ENCODE measurements around the gene ALDH1L2. TPM values are rescaled to one million over a fixed set of nuclear protein-coding genes. Genes with fewer than 3 reads are reported as not detected.
A peak's percentile ranks its signal among the peaks of the same experiment; 100 is the strongest.

The ALDH1L2 gene
- 0.14 and 0.63 TPM in 2 replicates for total RNA-seq
- 0.12 and 2.3 TPM in 2 replicates for polyA plus RNA-seq

DNA sequence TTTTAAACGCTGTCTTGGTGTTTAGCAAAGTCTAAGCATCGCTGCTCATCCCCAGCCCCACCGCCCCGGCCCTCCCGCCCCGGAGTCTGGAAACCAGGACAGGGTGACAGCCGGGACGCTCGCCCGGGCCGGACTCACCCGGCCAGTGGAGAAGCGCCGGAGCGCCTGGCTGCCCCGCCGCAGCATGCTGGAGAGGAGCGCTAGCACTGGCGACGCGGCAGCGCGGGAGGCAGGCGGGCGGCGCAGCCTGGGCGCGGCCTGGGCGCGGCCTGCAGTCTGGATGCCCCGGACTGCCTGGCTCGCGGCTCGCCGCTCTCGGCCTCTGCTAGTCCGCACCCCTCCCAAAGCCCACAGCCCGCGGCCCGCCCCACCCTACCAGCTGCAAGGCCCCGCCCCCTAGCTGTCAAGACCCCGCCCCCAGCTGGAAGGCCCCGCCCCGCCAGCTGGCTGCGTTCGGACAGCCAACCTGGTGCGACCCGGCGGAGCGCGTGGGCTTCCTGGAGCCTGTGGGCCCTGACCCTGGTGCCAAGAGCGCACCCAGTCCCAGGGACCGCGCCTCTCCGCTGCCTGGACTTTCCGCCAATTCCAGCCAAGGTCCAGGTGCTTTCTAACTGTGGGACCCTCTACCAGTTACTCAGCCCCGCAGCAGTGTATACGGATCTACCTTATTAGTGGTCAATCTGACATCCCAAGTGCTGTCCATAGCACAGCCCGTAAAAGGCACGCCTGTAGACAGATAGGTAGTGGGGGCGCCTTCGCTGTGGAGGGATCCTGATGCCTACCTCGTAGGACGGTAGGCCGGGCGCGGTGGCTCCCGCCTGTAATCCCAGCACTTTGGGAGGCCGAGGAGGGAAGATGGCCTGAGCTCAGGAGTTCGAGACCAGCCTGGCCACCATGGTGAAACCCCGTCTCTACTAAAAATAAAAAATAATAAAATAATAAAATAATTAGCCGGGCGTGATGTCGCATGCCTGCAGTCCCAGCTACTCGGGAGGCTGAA, at the start of gene ALDH1L2:
ALDH1L2 (minus strand) TSS at position 208 of the 1,000 bp plus-strand sequence; CDS start at position 186, 22 bp downstream.
- H3K4me3 ChIP-seq = peak within 1 kb of the TSS; percentile 36
- H3K4me1 ChIP-seq (ENCODE audit: low read depth) = no peaks in the 10 kb centered on the region
- H3K27ac ChIP-seq = no peak within 1 kb of the TSS
- TF ChIP-seq, protein P1, sequence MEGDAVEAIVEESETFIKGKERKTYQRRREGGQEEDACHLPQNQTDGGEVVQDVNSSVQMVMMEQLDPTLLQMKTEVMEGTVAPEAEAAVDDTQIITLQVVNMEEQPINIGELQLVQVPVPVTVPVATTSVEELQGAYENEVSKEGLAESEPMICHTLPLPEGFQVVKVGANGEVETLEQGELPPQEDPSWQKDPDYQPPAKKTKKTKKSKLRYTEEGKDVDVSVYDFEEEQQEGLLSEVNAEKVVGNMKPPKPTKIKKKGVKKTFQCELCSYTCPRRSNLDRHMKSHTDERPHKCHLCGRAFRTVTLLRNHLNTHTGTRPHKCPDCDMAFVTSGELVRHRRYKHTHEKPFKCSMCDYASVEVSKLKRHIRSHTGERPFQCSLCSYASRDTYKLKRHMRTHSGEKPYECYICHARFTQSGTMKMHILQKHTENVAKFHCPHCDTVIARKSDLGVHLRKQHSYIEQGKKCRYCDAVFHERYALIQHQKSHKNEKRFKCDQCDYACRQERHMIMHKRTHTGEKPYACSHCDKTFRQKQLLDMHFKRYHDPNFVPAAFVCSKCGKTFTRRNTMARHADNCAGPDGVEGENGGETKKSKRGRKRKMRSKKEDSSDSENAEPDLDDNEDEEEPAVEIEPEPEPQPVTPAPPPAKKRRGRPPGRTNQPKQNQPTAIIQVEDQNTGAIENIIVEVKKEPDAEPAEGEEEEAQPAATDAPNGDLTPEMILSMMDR (IDR thresholded peaks at IDR 0.05; ENCODE audit: low read depth, low read length) = no peak
- no peaks in the 10 kb centered on the region for H3K36me3 ChIP-seq
- DNase-seq (ENCODE audit: low read depth in 1 of 2, low spot score in 1 of 2) = peak; percentile 77 to 96
- H3K27me3 ChIP-seq = peaks cover 32% of the 10 kb centered on the region
- H3K9me3 ChIP-seq (ENCODE audit: low read depth) = no peaks in the 10 kb centered on the region

DNA sequence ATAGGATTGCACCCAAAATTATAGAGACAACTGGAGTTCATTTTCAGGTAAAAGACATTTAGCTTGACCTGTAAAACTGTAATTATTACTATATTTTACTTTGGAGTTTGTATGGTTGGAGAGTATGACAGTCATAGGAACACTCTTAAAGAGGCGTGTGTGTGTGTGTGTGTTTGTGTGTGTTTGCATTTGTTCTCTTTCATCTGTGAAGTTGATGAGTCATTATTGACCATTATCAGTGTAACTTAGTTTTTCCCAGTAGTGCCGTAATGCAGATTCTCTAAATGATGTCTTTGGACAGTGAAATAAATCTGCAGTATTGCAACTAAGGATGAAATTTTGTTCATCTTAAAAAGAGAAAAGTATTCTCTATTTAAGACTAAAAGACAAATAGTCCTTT, 36.3 kb upstream of the ALDH1L2 start:
- DNase-seq (ENCODE audit: low read depth in 1 of 2, low spot score in 1 of 2) = peak in 1 of 2 donors; percentile 27
- H3K9me3 ChIP-seq (ENCODE audit: low read depth) = no peaks in the 10 kb centered on the region
- H3K27me3 ChIP-seq = no peaks in the 10 kb centered on the region
- H3K36me3 ChIP-seq = peaks cover 77% of the 10 kb centered on the region
- no peak overlapping the region for H3K27ac ChIP-seq
- H3K4me1 ChIP-seq (ENCODE audit: low read depth) = no peaks in the 10 kb centered on the region
- H3K4me3 ChIP-seq = no peak overlapping the region
- TF ChIP-seq, protein P1 (IDR thresholded peaks at IDR 0.05; ENCODE audit: low read depth, low read length) = no peak

DNA sequence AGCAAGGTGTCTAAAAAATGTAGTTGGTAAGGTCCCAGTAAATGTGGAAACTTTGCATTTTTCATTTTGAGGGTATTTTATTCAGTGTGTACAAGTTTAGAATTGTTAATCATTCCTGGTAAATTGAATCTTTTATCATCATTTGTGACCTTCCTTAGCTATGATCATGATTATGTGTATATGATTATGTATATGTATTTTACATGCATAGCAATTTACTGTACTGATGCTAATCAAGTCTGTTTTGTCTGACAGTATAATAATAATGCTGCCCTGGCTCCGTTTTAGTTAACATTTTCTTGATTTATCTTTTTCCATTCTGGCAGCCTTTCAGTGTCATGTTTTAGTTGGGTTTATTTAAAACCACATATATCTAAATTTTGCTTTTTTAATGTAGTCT, 32.7 kb upstream of the ALDH1L2 start:
- Histone ChIP-seq H3K9me3 (ENCODE audit: low read depth) (no peaks in the 10 kb centered on the region), H3K4me3 (no peak overlapping the region), H3K27ac (no peak overlapping the region), H3K36me3 (peaks cover 64% of the 10 kb centered on the region), H3K27me3 (no peaks in the 10 kb centered on the region), H3K4me1 (ENCODE audit: low read depth) (no peaks in the 10 kb centered on the region)
- TF ChIP-seq, protein P1 (IDR thresholded peaks at IDR 0.05; ENCODE audit: low read depth, low read length) = no peak
- no peak for DNase-seq (ENCODE audit: low read depth in 1 of 2, low spot score in 1 of 2)

DNA sequence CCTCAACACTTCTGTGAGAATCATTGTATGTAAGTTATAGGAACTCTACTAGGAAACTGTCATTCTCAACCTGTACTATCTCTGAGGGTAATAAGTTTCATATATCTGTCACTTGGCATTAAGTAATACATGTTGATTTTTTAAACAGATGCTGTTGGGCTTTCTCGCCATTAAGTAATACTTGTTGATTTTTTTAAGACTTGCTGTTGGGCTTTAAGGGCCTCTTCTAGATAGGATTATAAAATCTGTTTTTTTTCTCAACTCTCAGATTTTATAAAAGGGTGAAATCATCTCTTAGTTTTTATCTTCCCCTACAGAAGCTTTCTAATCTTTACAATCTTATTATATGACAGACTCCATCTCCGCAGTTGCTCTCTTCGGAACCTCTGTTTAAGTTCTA, 28.8 kb upstream of the ALDH1L2 start:
- no peak for DNase-seq (ENCODE audit: low read depth in 1 of 2, low spot score in 1 of 2)
- Histone ChIP-seq H3K36me3 (peaks cover 29% of the 10 kb centered on the region), H3K4me3 (no peak overlapping the region), H3K4me1 (ENCODE audit: low read depth) (peaks cover 13% of the 10 kb centered on the region), H3K27me3 (no peaks in the 10 kb centered on the region), H3K9me3 (ENCODE audit: low read depth) (no peaks in the 10 kb centered on the region), H3K27ac (no peak overlapping the region)
- TF ChIP-seq, protein P1 (IDR thresholded peaks at IDR 0.05; ENCODE audit: low read depth, low read length) = no peak

DNA sequence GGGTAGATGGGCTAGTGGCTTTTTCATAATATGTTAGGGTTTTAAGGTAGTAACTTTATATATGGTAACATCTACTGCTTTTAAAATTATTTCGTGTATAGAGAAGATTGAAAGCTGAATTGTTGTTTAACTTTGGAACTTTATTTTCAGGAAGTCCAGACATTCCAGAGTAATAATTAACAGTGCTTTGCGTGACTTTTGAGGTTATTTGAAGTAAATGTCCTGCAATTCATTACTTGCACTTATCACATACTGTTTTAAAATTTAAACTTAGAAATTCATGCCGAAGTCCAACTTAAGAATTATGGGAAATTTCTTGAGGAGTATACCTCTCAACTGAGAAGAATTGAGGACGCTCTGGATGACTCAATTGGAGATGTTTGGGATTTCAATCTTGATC, 26.6 kb upstream of the ALDH1L2 start:
- H3K4me3 ChIP-seq = no peak overlapping the region
- H3K9me3 ChIP-seq (ENCODE audit: low read depth) = no peaks in the 10 kb centered on the region
- peaks cover 20% of the 10 kb centered on the region for H3K4me1 ChIP-seq (ENCODE audit: low read depth)
- H3K36me3 ChIP-seq = peaks cover 12% of the 10 kb centered on the region
- TF ChIP-seq, protein P1 (IDR thresholded peaks at IDR 0.05; ENCODE audit: low read depth, low read length) = no peak
- no peak for DNase-seq (ENCODE audit: low read depth in 1 of 2, low spot score in 1 of 2)
- no peak overlapping the region for H3K27ac ChIP-seq
- H3K27me3 ChIP-seq = no peaks in the 10 kb centered on the region

All from cardiac muscle cell (in vitro differentiated cells and primary cell).